Measurements from ENCODE around the gene TIAM1.

GRCh38 chr21:31316072-31316471 is 28.0 kb downstream of the TIAM1 start:
- no peak for TF ChIP-seq CTCF (IDR thresholded peaks at IDR 0.05)
- TF ChIP-seq POLR2A (IDR thresholded peaks at IDR 0.05), result no peak
- TF ChIP-seq EP300 (IDR thresholded peaks at IDR 0.05), result no peak
